ENCODE results near the gene NR4A3.
"Not testable (repeated sequence)": the region's sequence is repeated elsewhere in the genome, so short reads cannot be mapped to it uniquely, and the experiment has no call there.

Gene NR4A3

GRCh38 chr9:99821396-99822108 is at the start of gene NR4A3:
Gene NR4A3, plus strand, starts transcription at chr9:99821885. Its CDS starts 6,158 bp downstream, at chr9:99828043.
- Histone ChIP-seq H3K27ac (peak within 1 kb of the TSS; percentile 24 to 99 (median 85)), H3K4me3 (peak within 1 kb of the TSS; percentile 74 to 89 (median 86))

DNA sequence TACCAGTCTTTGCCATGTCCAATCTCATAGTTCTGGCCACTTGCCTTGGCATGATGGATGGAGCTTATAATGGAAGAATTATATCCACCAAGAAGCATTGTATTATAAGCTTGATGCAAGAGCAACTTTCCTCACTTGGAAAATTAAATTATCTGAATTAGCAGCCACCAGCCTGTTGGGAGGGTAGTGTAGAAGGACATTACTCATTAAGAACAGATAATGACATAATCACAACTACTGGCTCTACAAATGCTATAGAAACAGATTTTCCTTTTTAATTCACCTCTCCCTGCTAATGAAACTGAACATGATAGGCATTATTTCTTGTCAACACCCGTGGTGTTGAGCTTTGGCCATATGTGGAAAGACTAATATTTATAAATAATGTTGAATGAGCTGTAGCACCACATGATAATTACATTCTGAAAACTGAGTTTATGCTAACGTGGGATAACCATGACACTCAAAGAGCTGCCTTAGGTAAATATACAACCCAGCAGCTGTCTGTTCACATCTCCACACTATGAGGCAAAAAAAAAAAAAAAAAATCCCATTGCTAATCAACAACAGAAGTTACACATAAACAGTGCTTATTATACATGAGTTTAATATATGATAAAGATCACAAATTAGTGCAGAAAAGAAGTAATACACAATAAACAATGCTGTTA is 48.1 kb upstream of the NR4A3 start:
- H3K27ac ChIP-seq: no peak overlapping the region
- no peak overlapping the region for H3K4me3 ChIP-seq

GRCh38 chr9:99778308-99778707 is 43.4 kb upstream of the NR4A3 start:
- H3K4me3 ChIP-seq: no peak overlapping the region
- H3K27ac ChIP-seq: no peak overlapping the region

- no peak overlapping the region for H3K27ac ChIP-seq
- no peak overlapping the region for H3K4me3 ChIP-seq
Observed at GRCh38 chr9:99778836-99779235, 42.8 kb upstream of the NR4A3 start.

DNA sequence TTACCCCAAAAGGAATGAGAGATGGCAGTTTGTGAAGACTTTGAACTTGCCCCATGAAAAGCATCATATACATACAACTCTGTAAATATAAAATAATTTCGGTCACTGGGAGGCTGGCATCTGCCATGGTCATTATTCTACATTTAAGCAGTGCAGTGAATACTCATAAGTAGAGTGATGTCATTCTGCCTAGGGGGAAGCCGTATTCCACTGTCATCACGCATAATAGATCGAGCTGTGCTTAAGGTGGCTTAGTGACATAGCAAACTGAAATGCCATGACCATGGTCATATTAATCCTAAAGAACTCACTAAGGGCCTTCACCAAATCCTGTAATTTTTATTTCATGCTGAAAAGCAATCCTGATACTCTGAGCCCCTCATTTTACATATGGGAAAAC is 42.4 kb upstream of the NR4A3 start:
- Histone ChIP-seq H3K27ac (no peak overlapping the region), H3K4me3 (no peak overlapping the region)

DNA sequence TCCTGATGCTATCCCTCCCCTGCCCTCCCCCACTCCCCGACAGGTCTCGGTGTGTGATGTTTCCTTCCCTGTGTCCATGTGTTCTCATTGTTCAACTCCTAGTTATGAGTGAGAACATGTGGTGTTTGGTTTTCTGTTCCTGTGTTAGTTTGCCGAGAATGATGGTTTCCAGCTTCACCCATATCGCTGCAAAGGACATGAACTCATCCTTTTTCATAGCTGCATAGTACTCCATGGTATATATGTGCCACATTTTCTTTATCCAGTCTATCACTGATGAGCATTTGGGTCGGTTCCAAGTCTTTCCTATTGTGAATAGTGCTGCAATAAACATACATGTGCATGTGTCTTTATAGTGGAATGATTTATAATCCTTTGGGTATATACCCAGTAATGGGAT is 39.3 kb upstream of the NR4A3 start:
- not testable (repeated sequence) for H3K27ac ChIP-seq, H3K4me3 ChIP-seq

DNA sequence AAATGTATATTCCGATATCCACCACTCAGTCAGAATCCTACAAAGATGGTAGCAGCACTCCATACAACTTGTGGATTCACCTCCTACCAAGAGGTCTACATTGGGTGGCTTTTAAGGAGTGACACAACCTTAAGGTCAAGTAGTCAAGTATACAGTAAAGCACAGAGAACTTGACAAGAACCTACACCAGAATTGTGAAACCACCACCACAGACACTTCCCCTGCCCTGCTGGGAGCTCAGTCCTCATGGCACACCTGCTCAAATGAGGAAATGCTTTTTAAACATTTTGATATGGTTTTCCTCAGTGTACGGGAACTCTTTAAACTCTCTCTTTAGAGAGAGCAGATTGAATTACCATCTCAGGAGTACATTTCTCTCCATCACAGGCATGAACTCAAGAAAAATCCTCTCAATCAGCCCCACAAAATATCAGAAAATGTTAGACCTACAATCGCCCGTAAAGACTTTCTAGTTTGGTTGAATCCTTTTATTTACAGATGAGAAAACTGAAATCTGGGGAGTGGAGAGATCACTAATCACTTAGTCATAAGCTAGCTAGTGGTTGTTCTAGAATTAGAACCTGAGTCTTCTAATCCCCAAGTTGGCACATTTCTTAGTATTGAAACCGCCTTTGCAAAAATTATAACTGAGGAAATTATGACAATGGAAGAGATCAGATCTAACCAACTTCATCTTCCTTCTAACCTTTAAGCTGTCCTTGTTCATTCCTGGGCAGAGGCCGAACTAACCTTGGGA is 38.5 kb upstream of the NR4A3 start:
- Histone ChIP-seq H3K27ac (no peak overlapping the region), H3K4me3 (no peak overlapping the region)

- Histone ChIP-seq H3K4me3 (no peak overlapping the region), H3K27ac (no peak overlapping the region)
Observed at GRCh38 chr9:99783799-99784198, 37.9 kb upstream of the NR4A3 start.

DNA sequence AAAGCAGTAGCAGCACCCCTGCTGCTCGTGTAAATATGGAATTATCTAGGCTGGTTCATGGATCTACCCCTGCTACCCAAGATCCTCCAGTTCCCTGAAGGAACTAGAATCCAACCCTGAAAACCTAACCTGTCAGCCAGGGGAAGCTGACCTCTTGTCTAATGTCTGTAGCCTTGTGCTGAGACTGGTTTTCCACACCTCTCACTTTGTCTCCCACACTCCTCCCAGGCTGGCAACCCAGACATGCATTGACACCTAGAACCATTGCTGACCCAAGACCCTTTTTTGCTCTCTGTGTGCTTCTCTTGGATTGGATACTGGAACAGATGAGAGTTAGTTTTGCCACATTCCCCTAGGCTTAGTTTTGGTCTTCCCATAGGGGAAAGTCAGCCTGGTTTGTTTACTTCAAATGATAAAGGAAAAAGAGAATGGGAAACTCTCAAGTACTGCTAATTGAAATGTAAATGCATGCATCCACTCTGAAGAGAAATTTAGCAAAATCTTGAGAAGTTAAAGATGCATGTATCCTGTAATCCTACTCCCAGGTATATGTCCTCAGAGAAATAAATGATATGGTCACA is 36.6 kb upstream of the NR4A3 start:
- Histone ChIP-seq H3K27ac (no peak overlapping the region), H3K4me3 (no peak overlapping the region)

GRCh38 chr9:99787556-99787955 is 34.1 kb upstream of the NR4A3 start:
- no peak overlapping the region for H3K4me3 ChIP-seq
- H3K27ac ChIP-seq: no peak overlapping the region

GRCh38 chr9:99793528-99793927 is 28.2 kb upstream of the NR4A3 start:
- H3K4me3 ChIP-seq: no peak overlapping the region
- no peak overlapping the region for H3K27ac ChIP-seq

GRCh38 chr9:99796231-99796630 is 25.5 kb upstream of the NR4A3 start:
- Histone ChIP-seq H3K4me3 (no peak overlapping the region), H3K27ac (no peak overlapping the region)

GRCh38 chr9:99801775-99802174 is 19.9 kb upstream of the NR4A3 start:
- H3K27ac ChIP-seq: no peak overlapping the region
- no peak overlapping the region for H3K4me3 ChIP-seq

- Histone ChIP-seq H3K4me3 (no peak overlapping the region), H3K27ac (no peak overlapping the region)
Observed at GRCh38 chr9:99803694-99804093, 18.0 kb upstream of the NR4A3 start.

DNA sequence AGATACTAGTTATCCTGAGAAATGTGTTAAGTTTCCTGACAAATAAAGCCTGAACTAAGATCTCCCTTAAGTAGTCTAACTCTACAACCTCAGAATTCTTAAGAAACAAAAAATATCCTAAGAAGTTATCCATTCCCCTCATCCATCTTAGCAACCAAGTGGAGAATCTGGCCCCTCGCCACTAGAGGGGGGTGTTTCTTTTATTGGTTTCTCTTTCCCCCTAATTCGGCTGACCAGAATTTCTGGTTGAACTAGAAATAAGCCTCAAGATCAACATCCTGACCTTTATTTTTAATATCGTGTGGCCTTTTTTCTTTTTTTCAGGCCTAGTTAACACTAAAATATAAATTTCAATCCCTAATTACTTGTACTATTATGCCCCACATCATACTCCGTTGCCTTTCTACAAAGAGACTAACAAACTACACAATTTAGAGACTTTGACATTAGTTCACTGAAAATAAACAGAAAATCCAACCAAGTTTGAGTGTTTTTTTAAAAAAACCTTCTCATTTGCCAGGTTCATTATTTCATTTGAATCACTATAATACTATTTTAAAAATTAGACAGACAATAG is 14.3 kb upstream of the NR4A3 start:
- Histone ChIP-seq H3K27ac (peak overlapping the region in 2 of 21 experiments; percentile 7 to 43), H3K4me3 (no peak overlapping the region)

- Histone ChIP-seq H3K4me3 (no peak overlapping the region), H3K27ac (peak overlapping the region in 1 of 21 experiments; percentile 43)
Observed at GRCh38 chr9:99807956-99808355, 13.7 kb upstream of the NR4A3 start.

DNA sequence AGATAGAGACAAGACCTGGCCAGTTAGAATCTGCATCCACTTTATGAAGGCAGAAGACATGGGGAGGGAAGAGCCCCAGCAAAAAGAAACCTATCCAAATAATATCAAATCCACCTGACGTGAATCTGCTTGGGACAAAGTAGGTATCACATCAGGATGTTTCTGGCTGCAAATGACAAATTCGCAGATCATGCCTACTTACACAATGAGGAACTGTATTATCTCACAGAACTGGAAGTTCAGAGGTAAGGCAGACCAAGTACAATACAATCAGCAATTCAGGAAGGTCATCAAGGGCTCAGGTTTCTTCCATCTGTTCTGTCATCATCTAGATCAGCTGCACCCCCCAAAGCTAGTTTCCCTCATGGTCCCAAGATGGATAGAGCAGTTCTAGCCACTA is 13.2 kb upstream of the NR4A3 start:
- Histone ChIP-seq H3K27ac (no peak overlapping the region), H3K4me3 (no peak overlapping the region)

DNA sequence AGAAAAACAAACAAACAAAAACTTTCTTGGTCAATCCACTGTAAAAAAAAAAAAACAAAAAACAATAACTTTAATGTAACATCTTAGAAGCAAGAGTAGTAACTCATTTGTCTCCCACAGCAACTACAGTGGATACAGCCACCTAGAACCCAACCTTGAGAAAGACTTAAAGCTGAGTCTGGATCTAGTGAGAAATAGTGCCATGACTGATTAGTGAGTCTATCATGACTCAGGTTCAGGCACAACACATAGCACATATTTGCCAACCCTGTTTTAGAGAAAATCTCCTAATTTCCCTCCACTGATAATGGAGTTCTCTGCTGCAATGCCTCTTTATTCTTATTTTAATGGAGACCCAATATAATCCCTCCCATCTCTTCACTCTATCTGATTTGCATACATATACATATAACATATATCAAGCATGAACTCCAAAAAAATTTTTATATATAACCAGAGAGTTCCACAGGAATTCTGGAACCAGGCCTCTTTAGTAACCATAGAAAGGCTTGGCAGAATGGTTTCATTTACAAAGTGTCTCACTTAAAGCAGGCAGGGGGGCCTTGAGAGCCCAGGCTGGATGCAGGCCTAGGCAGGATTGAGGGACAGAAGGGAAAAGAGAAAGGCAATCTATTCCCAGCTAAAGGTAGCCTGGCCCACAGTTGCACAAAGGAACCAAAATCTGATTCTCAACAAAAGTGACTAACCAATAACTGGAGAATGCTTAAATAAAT is 11.9 kb upstream of the NR4A3 start:
- no peak overlapping the region for H3K4me3 ChIP-seq
- no peak overlapping the region for H3K27ac ChIP-seq

- H3K27ac ChIP-seq: no peak overlapping the region
- H3K4me3 ChIP-seq: no peak overlapping the region
Observed at GRCh38 chr9:99811172-99811571, 10.5 kb upstream of the NR4A3 start.
